GM18951 (cell line): ENCODE measurements around the gene TUBB4A.

Experiments
- POLR2A ChIP-seq: IDR thresholded peaks from 4 replicates; pipeline ENCODE4 v1.6.1; 2011; ENCODE audit warnings: mild to moderate bottlenecking; ENCODE audit not compliant: insufficient read length, insufficient read depth; ENCODE audit errors: extremely low read depth
- in situ Hi-C: fragments of 300-500 bp; cut with MboI; formaldehyde crosslinking; loops from one replicate; pipeline ENCODE4 v1.12.0; 2022; ENCODE audit warnings: low sequenced_read_pairs, mixed read lengths, inconsistent platforms; ENCODE audit not compliant: unreplicated experiment

The TUBB4A gene

GRCh38 chr19:6499052-6499790, 2.9 kb downstream of the TUBB4A start:
- in situ Hi-C loops: no loop called here

GRCh38 chr19:6498294-6499036, 3.6 kb downstream of the TUBB4A start:
- in situ Hi-C loops: no loop called here
- no peak for TF ChIP-seq POLR2A

More at GRCh38 chr19:6499052-6499790, 2.9 kb downstream of the TUBB4A start:
- TF ChIP-seq POLR2A: no peak

- no peak for TF ChIP-seq POLR2A
- in situ Hi-C loops: no loop called here
Observed at GRCh38 chr19:6495947-6496346, 6.2 kb downstream of the TUBB4A start.

GRCh38 chr19:6494438-6495036, 7.6 kb downstream of the TUBB4A start:
- in situ Hi-C loops: no loop called here
- TF ChIP-seq POLR2A: no peak

- in situ Hi-C loops: no loop called here
- TF ChIP-seq POLR2A: no peak
Observed at GRCh38 chr19:6491802-6492592, 10.1 kb downstream of the TUBB4A start.

GRCh38 chr19:6490134-6490533, 12.0 kb downstream of the TUBB4A start:
- in situ Hi-C loops: no loop called here
- TF ChIP-seq POLR2A: no peak

GRCh38 chr19:6489278-6490061, 12.6 kb downstream of the TUBB4A start:
- in situ Hi-C loops: no loop called here
- TF ChIP-seq POLR2A: peak; percentile 51

- in situ Hi-C loops: no loop called here
- no peak for TF ChIP-seq POLR2A
Observed at GRCh38 chr19:6484831-6485230, 17.3 kb downstream of the TUBB4A start.

GRCh38 chr19:6484230-6484629, 17.9 kb downstream of the TUBB4A start:
- no peak for TF ChIP-seq POLR2A
- in situ Hi-C loops: no loop called here

GRCh38 chr19:6483235-6483634, 18.9 kb downstream of the TUBB4A start:
- TF ChIP-seq POLR2A: no peak
- in situ Hi-C loops: no loop called here

GRCh38 chr19:6482343-6482686, 19.8 kb downstream of the TUBB4A start:
- in situ Hi-C loops: no loop called here
- no peak for TF ChIP-seq POLR2A

- peak; percentile 80 for TF ChIP-seq POLR2A
Observed at GRCh38 chr19:6481541-6482342, 20.4 kb downstream of the TUBB4A start, which contains the start of gene DENND1C. TSS of gene DENND1C (minus strand) at chr19:6481787. CDS start at chr19:6481695, 92 bp downstream.

GRCh38 chr19:6480848-6481415, 21.2 kb downstream of the TUBB4A start:
- in situ Hi-C loops: no loop called here
- TF ChIP-seq POLR2A: no peak

More at GRCh38 chr19:6481541-6482342, 20.4 kb downstream of the TUBB4A start, which contains the start of gene DENND1C:
- in situ Hi-C loops: no loop called here
